HepG2 (cell line): ENCODE data around the gene FAM162A. TPM values are rescaled to one million over a fixed set of nuclear protein-coding genes. Genes with fewer than 3 reads are reported as not detected.
A peak's percentile ranks its signal among the peaks of the same experiment; 100 is the strongest.

Source experiments
- ARID3A ChIP-seq: IDR thresholded peaks from 2 replicates; pipeline ENCODE4 v1.6.1; 2012; ENCODE audit warnings: low read depth, low read length, improper control_type of control experiment
- CREB1 ChIP-seq, 2 experiments: fragments of 450-650 bp in 1 of 2; IDR thresholded peaks; 2 replicates each; pipeline ENCODE4 v1.6.1; 2016 to 2017; ENCODE audit warnings: control low read depth in 1 of 2, mild to moderate bottlenecking in 1 of 2, missing compliant biosample characterization in 1 of 2, missing genetic modification characterization in 1 of 2
- DPF2 ChIP-seq: sonication (generic); formaldehyde crosslinking; IDR thresholded peaks from 2 replicates; pipeline ENCODE4 v1.4.0; 2020; ENCODE audit warnings: mild to moderate bottlenecking, low read depth, missing genetic modification reagents, borderline replicate concordance
- HOXA5 ChIP-seq: sonication (generic); formaldehyde crosslinking; IDR thresholded peaks from 2 replicates; pipeline ENCODE4 v1.4.0; 2020; ENCODE audit warnings: missing genetic modification reagents
- IRF2 ChIP-seq: IDR thresholded peaks from 2 replicates; pipeline ENCODE4 v1.6.1; 2018; ENCODE audit warnings: missing genetic modification reagents, missing compliant biosample characterization
- LCORL ChIP-seq, 2 experiments: fragments of 450-650 bp in 1 of 2; sonication (generic) in 1 of 2; formaldehyde crosslinking in 1 of 2; IDR thresholded peaks; 2 replicates each; pipeline versions ENCODE4 v1.5.0 to v1.6.1; 2017 to 2020; ENCODE audit warnings: antibody characterized with exemption in 1 of 2, missing genetic modification reagents in 1 of 2
- MEIS2 ChIP-seq: sonication (generic); formaldehyde crosslinking; IDR thresholded peaks from 2 replicates; pipeline ENCODE4 v1.9.0; 2021; ENCODE audit warnings: mild to moderate bottlenecking, missing genetic modification reagents
- MTF2 ChIP-seq: sonication (generic); formaldehyde crosslinking; IDR thresholded peaks from 2 replicates; pipeline ENCODE4 v1.5.0; 2020; ENCODE audit warnings: missing genetic modification reagents, borderline replicate concordance
- NR2C2 ChIP-seq: sonication (generic); formaldehyde crosslinking; IDR thresholded peaks from 2 replicates; pipeline ENCODE4 v1.4.0; 2020; ENCODE audit warnings: missing genetic modification reagents, mild to moderate bottlenecking, moderate library complexity, borderline replicate concordance
- PHF5A ChIP-seq: IDR thresholded peaks from one replicate; pipeline ENCODE4 v1.6.1; 2018; ENCODE audit warnings: low read depth, missing genetic modification reagents; ENCODE audit not compliant: unreplicated experiment
- REPIN1 ChIP-seq: sonication (generic); formaldehyde crosslinking; IDR thresholded peaks from 2 replicates; pipeline ENCODE4 v1.8.0; 2022; ENCODE audit warnings: missing genetic modification reagents, low read depth, mild to moderate bottlenecking, borderline replicate concordance
- REST ChIP-seq, 2 experiments: IDR thresholded peaks; 2 replicates each; pipeline ENCODE4 v1.6.1; 2011 to 2012; ENCODE audit warnings: low read length in 2 of 2, borderline replicate concordance in 1 of 2, low read depth in 1 of 2, mild to moderate bottlenecking in 1 of 2, moderate library complexity in 1 of 2
- TEAD3 ChIP-seq: optimal IDR thresholded peaks from 2 replicates; pipeline ENCODE3; 2016; ENCODE audit warnings: borderline replicate concordance
- THAP11 ChIP-seq: IDR thresholded peaks from 2 replicates; pipeline ENCODE4 v1.6.1; 2016; ENCODE audit warnings: missing biosample characterization, missing genetic modification reagents
- ZNF280D ChIP-seq: sonication (generic); formaldehyde crosslinking; IDR thresholded peaks from 2 replicates; pipeline ENCODE4 v1.5.1; 2020; ENCODE audit warnings: mild to moderate bottlenecking, missing genetic modification reagents
- ZNF614 ChIP-seq: IDR thresholded peaks from 2 replicates; pipeline ENCODE4 v1.6.1; 2018; ENCODE audit warnings: missing biosample characterization, missing genetic modification reagents, inconsistent platforms, borderline replicate concordance
- ZNF782 ChIP-seq: sonication (generic); formaldehyde crosslinking; IDR thresholded peaks from 2 replicates; pipeline ENCODE4 v1.4.0; 2020; ENCODE audit warnings: missing genetic modification reagents, mild to moderate bottlenecking, borderline replicate concordance
- ZNF792 ChIP-seq: IDR thresholded peaks from 2 replicates; pipeline ENCODE4 v1.6.1; 2016
- ZSCAN21 ChIP-seq: sonication (generic); formaldehyde crosslinking; IDR thresholded peaks from 2 replicates; pipeline ENCODE4 v1.8.0; 2022; ENCODE audit warnings: mild to moderate bottlenecking, missing genetic modification reagents, moderate library complexity, borderline replicate concordance
- polyA plus RNA-seq, 8 experiments: library from polyadenylated mRNA; depleted of rRNA in 3 of 8; stranded (reverse) in 7 of 8; unstranded in 1 of 8; fragments of >200 nt; fragmentation: Illumina TruSeq in 4 of 8; extraction: Trizol in 4 of 8; gene quantifications; 2 replicates each; pipeline versions ENCODE4 v1.2.1 to v1.2.3, GENCODE V29; 2011 to 2016; ENCODE audit warnings: low read depth in 4 of 8, missing spikeins in 1 of 8, mixed read lengths in 1 of 8; ENCODE audit not compliant: insufficient read depth in 1 of 8
- total RNA-seq, 5 experiments: library from RNA; depleted of rRNA; stranded (reverse); fragments of >200 nt; fragmentation: Illumina TruSeq; extraction: Trizol; gene quantifications; 2 replicates each; pipeline ENCODE4 v1.2.3, GENCODE V29; 2016; ENCODE audit warnings: low read depth in 1 of 5

The FAM162A gene
- total and polyA plus RNA-seq, 2 of the 13 experiments (the other 11 are each of a cell fraction or from before 2014, with no cell fraction given) = 115 to 155 TPM

GRCh38 chr3:122365582-122366378 lies 18.2 kb upstream of the FAM162A start (continued):
- TF ChIP-seq CREB1 (IDR thresholded peaks at IDR 0.05) = peak; percentile 70
- TF ChIP-seq CREB1 (CRISPR knock-in tag; IDR thresholded peaks at IDR 0.05) = peak; percentile 73
- peak; percentile 57; the same call in 1 of the 2 replicates for TF ChIP-seq REPIN1 (CRISPR knock-in tag)
- TF ChIP-seq PHF5A (CRISPR knock-in tag) = peak; percentile 95
- TF ChIP-seq DPF2 = peak; percentile 99
- TF ChIP-seq HOXA5 = peak; percentile 61; the same call in 1 of the 2 replicates
- peak; percentile 14; the same call in 1 of the 2 replicates for TF ChIP-seq ZNF782
- peak; percentile 96 for TF ChIP-seq ZNF614 (CRISPR knock-in tag)
- TF ChIP-seq IRF2 (CRISPR knock-in tag) = peak; percentile 77
- 0 out of 2 replicates have a peak, but pooled peaks have one; percentile 17 for TF ChIP-seq LCORL (IDR thresholded peaks at IDR 0.05)
- peak; percentile 94 for TF ChIP-seq LCORL (CRISPR knock-in tag; IDR thresholded peaks at IDR 0.05)
- peak; percentile 79; the same call in 1 of the 2 replicates for TF ChIP-seq ARID3A
- TF ChIP-seq THAP11 = peak; percentile 82
- TF ChIP-seq ZSCAN21 = peak; percentile 44; the same call in 1 of the 2 replicates
- TF ChIP-seq REST (IDR thresholded peaks at IDR 0.05; ENCODE audit: borderline replicate concordance in 1 of 2, low read depth in 1 of 2, low read length in 2 of 2) = 0 out of 4 replicates have a peak, but pooled peaks of 1 of the 2 experiments have one; percentile 59
- peak; percentile 85; the same call in 1 of the 2 replicates for TF ChIP-seq ZNF792 (CRISPR knock-in tag)
- TF ChIP-seq MTF2 (CRISPR knock-in tag) = peak; percentile 37; the same call in 1 of the 2 replicates
- TF ChIP-seq TEAD3 (CRISPR knock-in tag) = peak; percentile 51
- TF ChIP-seq NR2C2 (CRISPR knock-in tag) = peak; percentile 62; the same call in 1 of the 2 replicates
- peak; percentile 93 for TF ChIP-seq ZNF280D
- TF ChIP-seq MEIS2 = peak; percentile 55; the same call in 1 of the 2 replicates
